CD4-positive, alpha-beta memory T cell (primary cell): ENCODE data around the gene NAA11. TPM values are rescaled to one million over a fixed set of nuclear protein-coding genes. Genes with fewer than 3 reads are reported as not detected.

Source experiments
- polyA plus RNA-seq, 2 donors: library from polyadenylated mRNA; unstranded; fragments of 300-500 nt; fragmentation: Illumina TruSeq; gene quantifications; one replicate each; pipeline ENCODE4 v1.2.3, GENCODE V29; 2021
- total RNA-seq, 2 experiments: library from RNA; stranded (reverse); gene quantifications; one replicate each; pipeline ENCODE4 v1.2.3, GENCODE V29; 2021

The NAA11 gene
- total and polyA plus RNA-seq, 4 experiments from 2014 or later, result not detected

Other genes with a start within 250 kb of the NAA11 start
- not detected for gene GK2, start 82.2 kb upstream of the NAA11 start, total RNA-seq
- gene GK2, start 82.2 kb upstream of the NAA11 start, polyA plus RNA-seq, result not detected